A549 (cell line): Measurements from ENCODE around the gene GSAP.

Source experiments
- CHD2 ChIP-seq: fragments of 150-350 bp; IDR thresholded peaks from 2 replicates; pipeline ENCODE4 v1.6.1; 2014; ENCODE audit warnings: low read length; ENCODE audit not compliant: partially characterized antibody
- RFX5 ChIP-seq: fragments of 450-650 bp; IDR thresholded peaks from 2 replicates; pipeline ENCODE4 v1.7.1; 2014; ENCODE audit warnings: antibody characterized with exemption, mild to moderate bottlenecking, moderate library complexity

- TF ChIP-seq RFX5 (no peak), CHD2 (no peak)
These were observed 23.4 kb upstream of the GSAP start for GRCh38 chr7:77439572-77439971.
